NCI-H345 treated with DMSO at 0.1 percent for 48 hours (cell line): Measurements from ENCODE around the gene HDAC10.

Experiments used
- DNase-seq: peaks from one replicate; lab custom pipeline; 2025; ENCODE audit not compliant: unreplicated experiment; lab: John Stamatoyannopoulos, UW

HDAC10 gene

GRCh38 chr22:50202130-50202666 lies 48.9 kb downstream of the HDAC10 start:
- DNase-seq, result no peak

DNA sequence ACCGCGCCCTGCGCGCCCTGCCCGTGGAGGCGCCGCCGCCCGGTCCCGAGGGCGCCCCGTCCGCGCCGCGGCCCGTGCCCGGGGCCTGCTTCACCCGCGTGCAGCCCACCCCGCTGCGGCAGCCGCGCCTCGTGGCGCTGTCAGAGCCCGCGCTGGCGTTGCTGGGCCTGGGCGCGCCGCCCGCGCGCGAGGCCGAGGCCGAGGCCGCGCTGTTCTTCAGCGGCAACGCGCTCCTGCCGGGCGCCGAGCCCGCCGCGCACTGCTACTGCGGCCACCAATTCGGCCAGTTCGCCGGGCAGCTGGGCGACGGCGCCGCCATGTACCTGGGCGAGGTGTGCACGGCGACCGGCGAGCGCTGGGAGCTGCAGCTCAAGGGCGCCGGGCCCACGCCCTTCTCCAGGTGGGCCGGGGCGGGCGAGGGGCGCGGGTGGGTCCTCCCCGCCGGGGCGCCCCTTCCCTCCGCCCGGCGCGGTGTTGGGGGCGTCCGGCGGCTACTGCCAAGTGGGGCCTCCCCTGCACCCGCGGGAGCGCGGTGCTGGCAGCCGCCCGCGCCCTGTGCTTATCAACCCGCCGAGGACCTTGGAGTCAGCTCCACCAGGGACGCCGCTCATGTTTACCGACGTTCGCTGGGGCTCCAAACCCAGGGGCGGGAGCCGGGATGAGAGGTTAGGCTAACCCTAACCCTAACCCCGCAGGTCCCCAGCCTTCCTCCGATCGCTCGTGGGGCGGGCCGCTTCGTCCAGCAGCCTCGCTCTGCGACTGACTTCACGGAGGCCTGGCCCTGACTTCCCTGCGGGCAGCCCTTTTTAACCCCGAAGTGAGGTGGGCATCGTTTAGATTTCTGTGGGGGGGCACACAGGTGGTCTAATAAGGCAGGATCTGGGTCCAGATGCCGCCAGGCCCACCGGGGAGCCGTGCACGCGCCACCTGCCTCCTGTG lies 49.6 kb downstream of the HDAC10 start:
- DNase-seq, result no peak

GRCh38 chr22:50200461-50201190 lies 50.4 kb downstream of the HDAC10 start, which contains the start of gene SELENOO:
TSS of gene SELENOO (plus strand) at chr22:50201011. CDS start at chr22:50201037, 26 bp downstream.
- peak; percentile 19 for DNase-seq

DNA sequence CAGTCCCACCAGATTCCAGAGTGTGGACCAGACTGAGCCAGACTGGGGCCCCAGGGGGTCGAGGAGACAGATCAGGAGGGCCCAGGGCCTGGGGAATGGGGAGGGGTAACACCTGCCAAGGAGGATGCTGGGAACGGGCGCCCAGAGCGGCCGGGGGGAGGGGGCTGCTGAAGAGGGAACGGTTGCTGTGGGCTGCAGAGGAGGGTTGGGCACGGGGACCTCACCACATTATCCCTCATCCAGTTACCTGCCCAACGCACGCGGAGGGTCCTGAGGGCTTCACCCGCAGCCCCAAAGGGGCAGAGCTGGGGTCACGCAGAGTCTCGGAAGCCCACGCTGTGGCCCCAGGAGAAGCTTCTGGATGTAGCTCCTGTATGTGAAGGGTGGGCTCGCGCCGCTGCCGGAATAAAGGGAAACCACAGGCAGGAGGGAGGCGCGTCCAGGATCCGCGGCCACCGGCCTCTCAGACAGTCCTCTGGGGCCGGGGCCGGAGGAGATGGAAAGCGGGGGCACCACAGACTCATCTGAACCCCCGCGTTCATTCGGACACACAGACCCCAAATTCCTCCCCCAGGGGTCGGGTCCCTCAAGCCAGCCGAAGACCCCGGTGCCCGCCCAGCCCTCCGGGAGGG lies 51.1 kb downstream of the HDAC10 start:
- DNase-seq, result no peak

- DNase-seq, result no peak
Observed at GRCh38 chr22:50199251-50199721, 51.8 kb downstream of the HDAC10 start.

GRCh38 chr22:50198624-50199017 lies 52.4 kb downstream of the HDAC10 start:
- DNase-seq, result no peak

GRCh38 chr22:50197856-50198623 lies 53.0 kb downstream of the HDAC10 start:
- DNase-seq, result no peak

- no peak for DNase-seq
Observed at GRCh38 chr22:50197000-50197800, 53.9 kb downstream of the HDAC10 start.

- no peak for DNase-seq
Observed at GRCh38 chr22:50196256-50196655, 54.8 kb downstream of the HDAC10 start.
